Common myeloid progenitor, CD34-positive (primary cell): ENCODE results near the gene ZNF575.
A peak's percentile ranks its signal among the peaks of the same experiment; 100 is the strongest.

Source experiments
- CTCF ChIA-PET: fragments of 350-600 bp; sonication (Branson Sonifier 250); formaldehyde crosslinking; loops from one replicate; lab custom pipeline; 2021; ENCODE audit warnings: antibody characterized with exemption; lab: Charles Lee
- POLR2A ChIA-PET: fragments of 350-600 bp; sonication (Branson Sonifier 250); formaldehyde crosslinking; loops from one replicate; lab custom pipeline; 2021; ENCODE audit warnings: antibody characterized with exemption; lab: Charles Lee
- DNase-seq, 3 donors: peaks; one replicate each; pipeline versions ENCODE4 v3.0.0 to v3.0.0-alpha.2; 2013
- H3K27ac ChIP-seq, 2 experiments: 1 replicate in 1 of 2; 2 replicates in 1 of 2; pipeline ENCODE4 v1.7.0; 2013; ENCODE audit warnings: inconsistent platforms in 2 of 2, low read length in 2 of 2, mild to moderate bottlenecking in 2 of 2, low read depth in 1 of 2, moderate library complexity in 1 of 2; ENCODE audit not compliant: severe bottlenecking in 2 of 2, insufficient read depth in 1 of 2, poor library complexity in 1 of 2
- H3K27me3 ChIP-seq, 5 experiments: replicated peaks in 2 of 5; 1 replicate in 3 of 5; 2 replicates in 2 of 5; pipeline versions ENCODE4 v1.6.1 to v1.7.0; 2013; ENCODE audit warnings: low read length in 4 of 5, mild to moderate bottlenecking in 2 of 5, moderate library complexity in 2 of 5, inconsistent platforms in 1 of 5; ENCODE audit not compliant: insufficient read depth in 5 of 5, control insufficient read depth in 4 of 5
- H3K36me3 ChIP-seq, 4 experiments: 1 replicate in 2 of 4; 2 replicates in 2 of 4; pipeline versions ENCODE4 v1.6.1 to v1.7.0; 2013; ENCODE audit warnings: low read length in 3 of 4, control low read depth in 1 of 4, mild to moderate bottlenecking in 1 of 4; ENCODE audit not compliant: control insufficient read depth in 4 of 4, insufficient read depth in 4 of 4
- H3K4me1 ChIP-seq, 4 experiments: 1 replicate in 3 of 4; 2 replicates in 1 of 4; pipeline versions ENCODE4 v1.6.1 to v1.7.1; 2013; ENCODE audit warnings: low read length in 3 of 4, mild to moderate bottlenecking in 3 of 4, control low read depth in 1 of 4, inconsistent platforms in 1 of 4, moderate library complexity in 1 of 4; ENCODE audit not compliant: control insufficient read depth in 4 of 4, insufficient read depth in 4 of 4; ENCODE audit errors: control extremely low read depth in 1 of 4
- H3K4me3 ChIP-seq, 7 experiments: 1 replicate in 4 of 7; 2 replicates in 3 of 7; pipeline versions ENCODE4 v1.5.1 to v1.7.0; 2013; ENCODE audit warnings: mild to moderate bottlenecking in 7 of 7, low read length in 6 of 7, moderate library complexity in 6 of 7, inconsistent platforms in 2 of 7, low read depth in 2 of 7, control low read depth in 1 of 7; ENCODE audit not compliant: insufficient read depth in 4 of 7, control insufficient read depth in 1 of 7; ENCODE audit errors: extremely low read depth in 1 of 7
- H3K9me3 ChIP-seq, 5 experiments: 1 replicate in 4 of 5; 2 replicates in 1 of 5; pipeline versions ENCODE4 v1.6.1 to v1.7.1; 2013; ENCODE audit warnings: low read length in 4 of 5, mild to moderate bottlenecking in 2 of 5, inconsistent platforms in 1 of 5, low read depth in 1 of 5, moderate library complexity in 1 of 5; ENCODE audit not compliant: control insufficient read depth in 4 of 5, insufficient read depth in 2 of 5; ENCODE audit errors: control extremely low read depth in 1 of 5
- WGBS: methylation state at CpG from one replicate; pipeline ENCODE4 v1.1.5; 2013; ENCODE audit not compliant: insufficient coverage; 5-methylcytosine and 5-hydroxymethylcytosine counted together

The ZNF575 gene

GRCh38 chr19:43563816-43564457, 30.9 kb downstream of the ZNF575 start:
- Histone ChIP-seq H3K27me3 (no peaks in the 10 kb centered on the region), H3K4me1 (peaks cover 7 to 46% (median 38%) of the 10 kb centered on the region in 4 experiments), H3K4me3 (no peak overlapping the region), H3K36me3 (peaks cover 0 to 9% (median 2%) of the 10 kb centered on the region in 4 experiments), H3K9me3 (no peaks in the 10 kb centered on the region), H3K27ac (peak overlapping the region in 1 of 2 experiments; percentile 77)
- 95% methylated on average over 10 of the region's 10 CpGs for WGBS
- CTCF ChIA-PET: interaction anchor here (0.9 to 14.5 kb wide), 4 partner anchors 9 to 30 kb away, joined by 3 to 247 read pairs (median 5); partner anchors contain the start of genes IRGQ, ZNF575 and ZNF576
- peak in 2 of 3 donors; percentile 49 to 59 for DNase-seq
- POLR2A ChIA-PET: no interaction called here

GRCh38 chr19:43564800-43565199, 31.8 kb downstream of the ZNF575 start:
- Histone ChIP-seq H3K4me1 (peaks cover 7 to 47% (median 40%) of the 10 kb centered on the region in 4 experiments), H3K36me3 (peaks cover 0 to 9% (median under 1%) of the 10 kb centered on the region in 4 experiments), H3K9me3 (no peaks in the 10 kb centered on the region), H3K27ac (no peak overlapping the region), H3K27me3 (no peaks in the 10 kb centered on the region), H3K4me3 (no peak overlapping the region)
- 46% methylated on average over 9 of the region's 9 CpGs for WGBS
- CTCF ChIA-PET: interaction anchor here (0.6 to 14.5 kb wide), 9 partner anchors 9 to 117 kb away, joined by 3 to 247 read pairs (median 3); partner anchors contain the start of genes IRGQ, XRCC1 and ZNF576
- peak in 2 of 3 donors; percentile 47 to 50 for DNase-seq
- POLR2A ChIA-PET: no interaction called here

- CTCF ChIA-PET: interaction anchor here (0.7 to 5.2 kb wide), 3 partner anchors 11 to 46 kb away, joined by 3 to 34 read pairs (median 4); no protein-coding TSS in a partner anchor
- 0% methylated on average over 1 of the region's 5 CpGs for WGBS
- Histone ChIP-seq H3K9me3 (no peaks in the 10 kb centered on the region), H3K27me3 (no peaks in the 10 kb centered on the region), H3K4me1 (peaks cover 0 to 18% (median 13%) of the 10 kb centered on the region in 4 experiments), H3K36me3 (peaks cover 0 to 11% (median 0%) of the 10 kb centered on the region in 4 experiments), H3K4me3 (no peak overlapping the region), H3K27ac (no peak overlapping the region)
- POLR2A ChIA-PET: interaction anchor here (0.7 kb wide), 1 partner anchor 65 kb away, joined by 5 read pairs; no protein-coding TSS in a partner anchor
- DNase-seq: peak in 1 of 3 donors; percentile 57
Measured at GRCh38 chr19:43569657-43570056, 36.7 kb downstream of the ZNF575 start.

- POLR2A ChIA-PET: no interaction called here
- DNase-seq: no peak
- Histone ChIP-seq H3K9me3 (no peaks in the 10 kb centered on the region), H3K27me3 (no peaks in the 10 kb centered on the region), H3K4me1 (peaks cover 4 to 18% (median 14%) of the 10 kb centered on the region in 4 experiments), H3K27ac (no peak overlapping the region), H3K4me3 (no peak overlapping the region), H3K36me3 (peaks cover 0 to 11% (median 0%) of the 10 kb centered on the region in 4 experiments)
- WGBS: 89% methylated on average over 4 of the region's 5 CpGs
- CTCF ChIA-PET: interaction anchor here (0.7 to 5.2 kb wide), 5 partner anchors 15 to 47 kb away, joined by 3 to 34 read pairs (median 4); partner anchors contain the start of genes IRGQ and ZNF576
Measured at GRCh38 chr19:43570174-43570791, 37.3 kb downstream of the ZNF575 start.

- H3K9me3 ChIP-seq: no peaks in the 10 kb centered on the region
- H3K4me3 ChIP-seq: no peak overlapping the region
- WGBS: 100% methylated on average over 3 of the region's 3 CpGs
- POLR2A ChIA-PET: no interaction called here
- H3K4me1 ChIP-seq: peaks cover 4 to 27% (median 23%) of the 10 kb centered on the region in 4 experiments
- DNase-seq: no peak
- peaks cover 0 to 11% (median 0%) of the 10 kb centered on the region in 4 experiments for H3K36me3 ChIP-seq
- no peaks in the 10 kb centered on the region for H3K27me3 ChIP-seq
- no peak overlapping the region for H3K27ac ChIP-seq
- CTCF ChIA-PET: interaction anchor here (1.1 to 5.2 kb wide), 3 partner anchors 17 to 23 kb away, joined by 3 to 34 read pairs (median 13); partner anchors contain the start of genes IRGQ and ZNF576
Measured at GRCh38 chr19:43572171-43572588, 39.2 kb downstream of the ZNF575 start.

GRCh38 chr19:43574424-43575155, 41.6 kb downstream of the ZNF575 start:
- Histone ChIP-seq H3K27ac (peak overlapping the region; percentile 90 to 97), H3K4me3 (peak overlapping the region in 6 of 7 experiments; percentile 82 to 98 (median 92)), H3K9me3 (no peaks in the 10 kb centered on the region), H3K4me1 (peaks cover 4 to 30% (median 21%) of the 10 kb centered on the region in 4 experiments), H3K36me3 (peaks cover 0 to 11% (median 0%) of the 10 kb centered on the region in 4 experiments), H3K27me3 (no peaks in the 10 kb centered on the region)
- ChIA-PET CTCF (interaction anchor here (0.7 to 3.1 kb wide), 8 partner anchors 9 to 175 kb away, joined by 3 to 16 read pairs (median 5); no protein-coding TSS in a partner anchor), POLR2A (interaction anchor here (1.2 to 1.4 kb wide), 2 partner anchors 13 to 21 kb away, joined by 4 to 5 read pairs; partner anchors contain the start of gene IRGQ)
- DNase-seq: peak in 1 of 3 donors; percentile 42
- 41% methylated on average over 11 of the region's 12 CpGs for whole genome bisulfite sequencing
